HepG2 (cell line): Measurements from ENCODE around the gene DPT. TPM values are rescaled to one million over a fixed set of nuclear protein-coding genes. Genes with fewer than 3 reads are reported as not detected.

Experiments used
- ATM ChIP-seq: fragments of 450-650 bp; IDR thresholded peaks from 2 replicates; pipeline ENCODE4 v1.7.1; 2017; ENCODE audit warnings: mild to moderate bottlenecking, borderline replicate concordance
- CCDC6 ChIP-seq: sonication (generic); formaldehyde crosslinking; IDR thresholded peaks from 2 replicates; pipeline ENCODE4 v1.8.1; 2022; ENCODE audit warnings: mild to moderate bottlenecking, missing genetic modification reagents, moderate library complexity
- DNMT1 ChIP-seq: sonication (generic); formaldehyde crosslinking; IDR thresholded peaks from 2 replicates; pipeline ENCODE4 v1.5.1; 2020; ENCODE audit warnings: mild to moderate bottlenecking, missing genetic modification reagents
- ELF3 ChIP-seq: IDR thresholded peaks from 2 replicates; pipeline ENCODE4 v1.6.1; 2016; ENCODE audit warnings: missing genetic modification reagents, missing compliant biosample characterization
- GZF1 ChIP-seq: sonication (generic); formaldehyde crosslinking; IDR thresholded peaks from 2 replicates; pipeline ENCODE4 v1.5.1; 2020; ENCODE audit warnings: mild to moderate bottlenecking, missing genetic modification reagents
- HIVEP1 ChIP-seq: sonication (generic); formaldehyde crosslinking; IDR thresholded peaks from 2 replicates; pipeline ENCODE4 v1.4.0; 2020; ENCODE audit warnings: mild to moderate bottlenecking, missing genetic modification reagents
- IRF2 ChIP-seq: IDR thresholded peaks from 2 replicates; pipeline ENCODE4 v1.6.1; 2018; ENCODE audit warnings: missing genetic modification reagents, missing compliant biosample characterization
- KLF16 ChIP-seq, 2 experiments: sonication (generic) in 1 of 2; formaldehyde crosslinking in 1 of 2; IDR thresholded peaks; 2 replicates each; pipeline versions ENCODE4 v1.6.1 to v1.8.0; 2016 to 2023; ENCODE audit warnings: missing genetic modification reagents in 2 of 2, missing compliant biosample characterization in 1 of 2
- MEIS2 ChIP-seq: sonication (generic); formaldehyde crosslinking; IDR thresholded peaks from 2 replicates; pipeline ENCODE4 v1.9.0; 2021; ENCODE audit warnings: mild to moderate bottlenecking, missing genetic modification reagents
- MXD4 ChIP-seq: IDR thresholded peaks from 2 replicates; pipeline ENCODE4 v1.6.1; 2016; ENCODE audit warnings: mild to moderate bottlenecking, missing biosample characterization, missing genetic modification reagents
- NCOA2 ChIP-seq: sonication (generic); formaldehyde crosslinking; IDR thresholded peaks from 2 replicates; pipeline ENCODE4 v1.8.0; 2022; ENCODE audit warnings: inconsistent platforms
- PHF20 ChIP-seq: sonication (generic); formaldehyde crosslinking; IDR thresholded peaks from 2 replicates; pipeline ENCODE4 v1.5.0; 2020; ENCODE audit warnings: mild to moderate bottlenecking, missing genetic modification reagents
- RCOR2 ChIP-seq: IDR thresholded peaks from 2 replicates; pipeline ENCODE4 v1.6.1; 2016; ENCODE audit warnings: missing biosample characterization, missing genetic modification reagents
- SMAD9 ChIP-seq: sonication (generic); formaldehyde crosslinking; IDR thresholded peaks from 2 replicates; pipeline ENCODE4 v1.5.1; 2020; ENCODE audit warnings: mild to moderate bottlenecking, missing genetic modification reagents
- STAT6 ChIP-seq: sonication (generic); formaldehyde crosslinking; IDR thresholded peaks from 2 replicates; pipeline ENCODE4 v1.4.0; 2020; ENCODE audit warnings: missing genetic modification reagents, mild to moderate bottlenecking, borderline replicate concordance
- ZFP1 ChIP-seq: IDR thresholded peaks from 2 replicates; pipeline ENCODE4 v1.6.1; 2016
- ZKSCAN8 ChIP-seq: IDR thresholded peaks from 2 replicates; pipeline ENCODE4 v1.6.1; 2016; ENCODE audit warnings: borderline replicate concordance, missing genetic modification reagents, missing compliant biosample characterization
- ZNF275 ChIP-seq: sonication (generic); formaldehyde crosslinking; IDR thresholded peaks from 2 replicates; pipeline ENCODE4 v1.8.0; 2022; ENCODE audit warnings: missing genetic modification reagents, mild to moderate bottlenecking, inconsistent platforms, borderline replicate concordance
- ZNF629 ChIP-seq: sonication (generic); formaldehyde crosslinking; conservative IDR thresholded peaks from 2 replicates; pipeline ENCODE4 v1.5.0; 2020; ENCODE audit warnings: missing genetic modification reagents
- ZNF747 ChIP-seq: sonication (generic); formaldehyde crosslinking; IDR thresholded peaks from 2 replicates; pipeline ENCODE4 v1.8.1; 2023; ENCODE audit warnings: missing genetic modification reagents, mild to moderate bottlenecking, borderline replicate concordance
- ZNF761 ChIP-seq: sonication (generic); formaldehyde crosslinking; conservative IDR thresholded peaks from 2 replicates; pipeline ENCODE4 v1.4.0; 2020; ENCODE audit warnings: mild to moderate bottlenecking, missing genetic modification reagents
- ZUFSP ChIP-seq: sonication (generic); formaldehyde crosslinking; IDR thresholded peaks from 2 replicates; pipeline ENCODE4 v1.9.0; 2021; ENCODE audit warnings: missing genetic modification reagents, mild to moderate bottlenecking, borderline replicate concordance
- polyA plus RNA-seq, 8 experiments: library from polyadenylated mRNA; depleted of rRNA in 3 of 8; stranded (reverse) in 7 of 8; unstranded in 1 of 8; fragments of >200 nt; fragmentation: Illumina TruSeq in 4 of 8; extraction: Trizol in 4 of 8; gene quantifications; 2 replicates each; pipeline versions ENCODE4 v1.2.1 to v1.2.3, GENCODE V29; 2011 to 2016; ENCODE audit warnings: low read depth in 4 of 8, missing spikeins in 1 of 8, mixed read lengths in 1 of 8; ENCODE audit not compliant: insufficient read depth in 1 of 8
- total RNA-seq, 5 experiments: library from RNA; depleted of rRNA; stranded (reverse); fragments of >200 nt; fragmentation: Illumina TruSeq; extraction: Trizol; gene quantifications; 2 replicates each; pipeline ENCODE4 v1.2.3, GENCODE V29; 2016; ENCODE audit warnings: low read depth in 1 of 5
- TF ChIP-seq, protein P1 (sequence below): IDR thresholded peaks from 2 replicates; pipeline ENCODE4 v1.6.1; 2016; ENCODE audit warnings: mild to moderate bottlenecking
- TF ChIP-seq, protein P2 (sequence below): sonication (generic); formaldehyde crosslinking; IDR thresholded peaks from 2 replicates; pipeline ENCODE4 v1.5.1; 2020; ENCODE audit warnings: mild to moderate bottlenecking, moderate library complexity, missing genetic modification reagents

Gene DPT
- total and polyA plus RNA-seq, 2 of the 13 experiments (the other 11 are each of a cell fraction or from before 2014, with no cell fraction given) = 0.04 TPM; not detected in 1

- no peak for TF ChIP-seq STAT6 (CRISPR knock-in tag)
- TF ChIP-seq ELF3 (CRISPR knock-in tag) = no peak; the same call in 1 of the 2 replicates
- TF ChIP-seq SMAD9 (CRISPR knock-in tag) = no peak
- TF ChIP-seq, protein P1, sequence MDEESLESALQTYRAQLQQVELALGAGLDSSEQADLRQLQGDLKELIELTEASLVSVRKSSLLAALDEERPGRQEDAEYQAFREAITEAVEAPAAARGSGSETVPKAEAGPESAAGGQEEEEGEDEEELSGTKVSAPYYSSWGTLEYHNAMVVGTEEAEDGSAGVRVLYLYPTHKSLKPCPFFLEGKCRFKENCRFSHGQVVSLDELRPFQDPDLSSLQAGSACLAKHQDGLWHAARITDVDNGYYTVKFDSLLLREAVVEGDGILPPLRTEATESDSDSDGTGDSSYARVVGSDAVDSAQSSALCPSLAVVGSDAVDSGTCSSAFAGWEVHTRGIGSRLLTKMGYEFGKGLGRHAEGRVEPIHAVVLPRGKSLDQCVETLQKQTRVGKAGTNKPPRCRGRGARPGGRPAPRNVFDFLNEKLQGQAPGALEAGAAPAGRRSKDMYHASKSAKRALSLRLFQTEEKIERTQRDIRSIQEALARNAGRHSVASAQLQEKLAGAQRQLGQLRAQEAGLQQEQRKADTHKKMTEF (CRISPR knock-in tag) = peak; percentile 23; the same call in 1 of the 2 replicates
- peak; percentile 76 for TF ChIP-seq NCOA2 (CRISPR knock-in tag)
- TF ChIP-seq MEIS2 (CRISPR knock-in tag) = peak; percentile 71; the same call in 1 of the 2 replicates
- TF ChIP-seq GZF1 (CRISPR knock-in tag) = no peak
- TF ChIP-seq ZKSCAN8 (CRISPR knock-in tag) = no peak
- no peak for TF ChIP-seq ZFP1 (CRISPR knock-in tag)
- TF ChIP-seq, protein P2, sequence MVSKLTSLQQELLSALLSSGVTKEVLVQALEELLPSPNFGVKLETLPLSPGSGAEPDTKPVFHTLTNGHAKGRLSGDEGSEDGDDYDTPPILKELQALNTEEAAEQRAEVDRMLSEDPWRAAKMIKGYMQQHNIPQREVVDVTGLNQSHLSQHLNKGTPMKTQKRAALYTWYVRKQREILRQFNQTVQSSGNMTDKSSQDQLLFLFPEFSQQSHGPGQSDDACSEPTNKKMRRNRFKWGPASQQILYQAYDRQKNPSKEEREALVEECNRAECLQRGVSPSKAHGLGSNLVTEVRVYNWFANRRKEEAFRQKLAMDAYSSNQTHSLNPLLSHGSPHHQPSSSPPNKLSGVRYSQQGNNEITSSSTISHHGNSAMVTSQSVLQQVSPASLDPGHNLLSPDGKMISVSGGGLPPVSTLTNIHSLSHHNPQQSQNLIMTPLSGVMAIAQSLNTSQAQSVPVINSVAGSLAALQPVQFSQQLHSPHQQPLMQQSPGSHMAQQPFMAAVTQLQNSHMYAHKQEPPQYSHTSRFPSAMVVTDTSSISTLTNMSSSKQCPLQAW (CRISPR knock-in tag) = peak; percentile 38; the same call in 1 of the 2 replicates
- TF ChIP-seq IRF2 = peak; percentile 55; the same call in 1 of the 2 replicates
- no peak for TF ChIP-seq ZNF761 (CRISPR knock-in tag)
- TF ChIP-seq ZNF275 (CRISPR knock-in tag) = no peak
- TF ChIP-seq MXD4 (CRISPR knock-in tag) = no peak
- no peak; the same call in 1 of the 2 replicates for TF ChIP-seq HIVEP1 (CRISPR knock-in tag)
- no peak for TF ChIP-seq PHF20 (CRISPR knock-in tag)
- 0 out of 2 replicates have a peak, but pooled peaks have one; percentile 26 for TF ChIP-seq ZNF747 (CRISPR knock-in tag)
- TF ChIP-seq ATM = no peak
- no peak for TF ChIP-seq ZUFSP (CRISPR knock-in tag)
- TF ChIP-seq ZNF629 (CRISPR knock-in tag) = no peak
- TF ChIP-seq CCDC6 = no peak
- TF ChIP-seq RCOR2 (CRISPR knock-in tag) = peak; percentile 57; the same call in 1 of the 2 replicates
- peak in 1 of 2 experiments; percentile 44; a peak in 1 of 4 replicates for TF ChIP-seq KLF16 (CRISPR knock-in tag; IDR thresholded peaks at IDR 0.05)
- no peak for TF ChIP-seq DNMT1 (CRISPR knock-in tag)
Measured at GRCh38 chr1:168739908-168740307, 10.9 kb upstream of the DPT start (continued).
